ENCODE data around the gene NDNF.

Gene NDNF

GRCh38 chr4:121048165-121048564, 24.2 kb downstream of the NDNF start:
- Mint-ChIP-seq H3K36me3 (ENCODE audit: low read depth) (peaks cover 15% of the 10 kb centered on the region), H3K27ac (no peak overlapping the region), H3K4me1 (no peaks in the 10 kb centered on the region), H3K4me3 (no peak overlapping the region), H3K27me3 (ENCODE audit: low read depth) (no peaks in the 10 kb centered on the region), H3K9me3 (no peaks in the 10 kb centered on the region)
- no peak for TF ChIP-seq CTCF (IDR thresholded peaks at IDR 0.05; ENCODE audit: unreplicated experiment in 3 of 3)

GRCh38 chr4:121041307-121042090, 30.8 kb downstream of the NDNF start:
- TF ChIP-seq CTCF (IDR thresholded peaks at IDR 0.05; ENCODE audit: unreplicated experiment in 3 of 3): no peak
- no peak overlapping the region for H3K27ac Mint-ChIP-seq
- no peak overlapping the region for H3K4me3 Mint-ChIP-seq
- H3K36me3 Mint-ChIP-seq (ENCODE audit: low read depth): peaks cover 29% of the 10 kb centered on the region
- no peaks in the 10 kb centered on the region for H3K4me1 Mint-ChIP-seq
- H3K27me3 Mint-ChIP-seq (ENCODE audit: low read depth): no peaks in the 10 kb centered on the region
- no peaks in the 10 kb centered on the region for H3K9me3 Mint-ChIP-seq

GRCh38 chr4:121034017-121034416, 38.3 kb downstream of the NDNF start:
- TF ChIP-seq CTCF (IDR thresholded peaks at IDR 0.05; ENCODE audit: unreplicated experiment in 3 of 3): no peak
- H3K36me3 Mint-ChIP-seq (ENCODE audit: low read depth): peaks cover 11% of the 10 kb centered on the region
- H3K9me3 Mint-ChIP-seq: no peaks in the 10 kb centered on the region
- H3K4me1 Mint-ChIP-seq: no peaks in the 10 kb centered on the region
- no peak overlapping the region for H3K27ac Mint-ChIP-seq
- H3K4me3 Mint-ChIP-seq: no peak overlapping the region
- H3K27me3 Mint-ChIP-seq (ENCODE audit: low read depth): no peaks in the 10 kb centered on the region

- H3K4me3 Mint-ChIP-seq: no peak overlapping the region
These were observed 41.6 kb downstream of the NDNF start for GRCh38 chr4:121030711-121031110.

GRCh38 chr4:121030131-121030530, 42.2 kb downstream of the NDNF start:
- Mint-ChIP-seq H3K36me3 (ENCODE audit: low read depth) (no peaks in the 10 kb centered on the region), H3K4me3 (no peak overlapping the region), H3K9me3 (no peaks in the 10 kb centered on the region), H3K4me1 (peaks cover 6% of the 10 kb centered on the region), H3K27me3 (ENCODE audit: low read depth) (no peaks in the 10 kb centered on the region), H3K27ac (no peak overlapping the region)
- no peak for TF ChIP-seq CTCF (IDR thresholded peaks at IDR 0.05; ENCODE audit: unreplicated experiment in 3 of 3)

More at GRCh38 chr4:121030711-121031110, 41.6 kb downstream of the NDNF start:
- Mint-ChIP-seq H3K4me1 (peaks cover 1% of the 10 kb centered on the region), H3K36me3 (ENCODE audit: low read depth) (no peaks in the 10 kb centered on the region), H3K27me3 (ENCODE audit: low read depth) (no peaks in the 10 kb centered on the region), H3K27ac (no peak overlapping the region), H3K9me3 (no peaks in the 10 kb centered on the region)
- no peak for TF ChIP-seq CTCF (IDR thresholded peaks at IDR 0.05; ENCODE audit: unreplicated experiment in 3 of 3)

GRCh38 chr4:121026034-121026433, 46.3 kb downstream of the NDNF start:
- Mint-ChIP-seq H3K36me3 (ENCODE audit: low read depth) (no peaks in the 10 kb centered on the region), H3K27ac (no peak overlapping the region), H3K27me3 (ENCODE audit: low read depth) (no peaks in the 10 kb centered on the region), H3K4me1 (peaks cover 6% of the 10 kb centered on the region), H3K4me3 (no peak overlapping the region), H3K9me3 (no peaks in the 10 kb centered on the region)
- TF ChIP-seq CTCF (IDR thresholded peaks at IDR 0.05; ENCODE audit: unreplicated experiment in 3 of 3): no peak

Measured in nephron (organoid).